CD4-positive, CD25-positive, alpha-beta regulatory T cell (primary cell): Measurements from ENCODE around the gene TBCEL. TPM values are rescaled to one million over a fixed set of nuclear protein-coding genes. Genes with fewer than 3 reads are reported as not detected.

Source experiments
- ATAC-seq, 2 donors: fragments of 150-1000 bp; cut with Tn5 transposase; one replicate each; pipeline ENCODE4 v1.10.0; 2021; ENCODE audit warnings: low read depth in 2 of 2, moderate number of reproducible peaks in 2 of 2, moderate library complexity in 1 of 2
- DNase-seq, 3 donors: peaks; one replicate each; pipeline versions ENCODE4 v3.0.0 to v3.0.0-alpha.2; 2012 to 2022; ENCODE audit warnings: mixed read lengths in 1 of 3
- H3K27ac ChIP-seq: one replicate; pipeline ENCODE4 v1.7.0; 2013; ENCODE audit warnings: mild to moderate bottlenecking, low read length; ENCODE audit not compliant: insufficient read depth, poor library complexity, severe bottlenecking
- H3K27me3 ChIP-seq: one replicate; pipeline ENCODE4 v1.7.0; 2013; ENCODE audit warnings: low read length; ENCODE audit not compliant: control insufficient read depth, insufficient read depth
- H3K36me3 ChIP-seq: one replicate; pipeline ENCODE4 v1.7.0; 2013; ENCODE audit warnings: mild to moderate bottlenecking, low read length, moderate library complexity; ENCODE audit not compliant: control insufficient read depth, insufficient read depth
- H3K4me1 ChIP-seq: 2 replicates; pipeline ENCODE4 v1.7.0; 2013; ENCODE audit warnings: mild to moderate bottlenecking, low read length; ENCODE audit not compliant: insufficient read depth, control insufficient read depth, poor library complexity, severe bottlenecking
- H3K4me3 ChIP-seq: one replicate; pipeline ENCODE4 v1.7.0; 2013; ENCODE audit warnings: low read depth, mild to moderate bottlenecking, low read length, moderate library complexity
- H3K9me3 ChIP-seq, 2 experiments: 1 replicate in 1 of 2; 2 replicates in 1 of 2; pipeline ENCODE4 v1.7.0; 2013; ENCODE audit warnings: low read length in 2 of 2, mild to moderate bottlenecking in 1 of 2, moderate library complexity in 1 of 2; ENCODE audit not compliant: control insufficient read depth in 2 of 2
- H3K27ac Mint-ChIP-seq, 3 donors: one replicate each; pipeline ENCODE4 v1.8.0; 2020 to 2022; ENCODE audit warnings: mild to moderate bottlenecking in 3 of 3, mixed read lengths in 3 of 3, moderate library complexity in 2 of 3
- H3K27me3 Mint-ChIP-seq: one replicate; pipeline ENCODE4 v1.8.0; 2022; ENCODE audit warnings: mild to moderate bottlenecking, mixed read lengths
- H3K36me3 Mint-ChIP-seq: one replicate; pipeline ENCODE4 v1.8.0; 2020; ENCODE audit warnings: mixed read lengths
- H3K4me1 Mint-ChIP-seq, 4 donors: one replicate each; pipeline ENCODE4 v1.8.0; 2020 to 2022; ENCODE audit warnings: mixed read lengths in 4 of 4, mild to moderate bottlenecking in 1 of 4
- H3K4me3 Mint-ChIP-seq, 4 donors: one replicate each; pipeline ENCODE4 v1.8.0; 2020 to 2022; ENCODE audit warnings: mild to moderate bottlenecking in 4 of 4, mixed read lengths in 4 of 4, moderate library complexity in 3 of 4
- H3K9me3 Mint-ChIP-seq, 7 donors: one replicate each; pipeline ENCODE4 v1.8.0; 2020 to 2022; ENCODE audit warnings: mixed read lengths in 7 of 7, mild to moderate bottlenecking in 3 of 7, moderate library complexity in 2 of 7
- polyA plus RNA-seq, 4 donors: library from polyadenylated mRNA; unstranded; fragments of 300-500 nt; fragmentation: Illumina TruSeq; gene quantifications; one replicate each; pipeline ENCODE4 v1.2.3, GENCODE V29; 2021
- total RNA-seq: library from RNA; stranded (reverse); gene quantifications from one replicate; pipeline ENCODE4 v1.2.3, GENCODE V29; 2022

The TBCEL gene
- total and polyA plus RNA-seq, 5 donors from 2014 or later = 2.3 to 15.9 (median 4.7) TPM

GRCh38 chr11:121055076-121055475 is 31.2 kb downstream of the TBCEL start:
- Mint-ChIP-seq H3K27me3 (no peaks in the 10 kb centered on the region), H3K4me1 (peaks cover 0 to 5% (median 1%) of the 10 kb centered on the region in 4 donors), H3K36me3 (peaks cover 49% of the 10 kb centered on the region), H3K27ac (no peak overlapping the region), H3K4me3 (no peak overlapping the region), H3K9me3 (no peaks in the 10 kb centered on the region)
- Histone ChIP-seq H3K4me3 (no peak overlapping the region), H3K27me3 (no peaks in the 10 kb centered on the region), H3K4me1 (no peaks in the 10 kb centered on the region), H3K9me3 (no peaks in the 10 kb centered on the region), H3K27ac (no peak overlapping the region), H3K36me3 (peaks cover 34% of the 10 kb centered on the region)
- ATAC-seq (no peak), DNase-seq (no peak)

GRCh38 chr11:121057922-121058321 is 34.0 kb downstream of the TBCEL start:
- H3K9me3 Mint-ChIP-seq = peaks cover 0 to 3% (median 0%) of the 10 kb centered on the region in 7 donors
- no peaks in the 10 kb centered on the region for H3K27me3 Mint-ChIP-seq
- DNase-seq (no peak), ATAC-seq (no peak)
- no peak overlapping the region for H3K4me3 ChIP-seq
- no peaks in the 10 kb centered on the region for H3K4me1 ChIP-seq
- H3K9me3 ChIP-seq = no peaks in the 10 kb centered on the region
- H3K4me1 Mint-ChIP-seq = peaks cover 0 to 5% (median 1%) of the 10 kb centered on the region in 4 donors
- H3K27ac ChIP-seq = no peak overlapping the region
- peaks cover 34% of the 10 kb centered on the region for H3K36me3 ChIP-seq
- H3K36me3 Mint-ChIP-seq = peaks cover 47% of the 10 kb centered on the region
- H3K4me3 Mint-ChIP-seq = no peak overlapping the region
- H3K27me3 ChIP-seq = no peaks in the 10 kb centered on the region
- no peak overlapping the region for H3K27ac Mint-ChIP-seq

GRCh38 chr11:121058941-121059340 is 35.0 kb downstream of the TBCEL start:
- no peak overlapping the region for H3K27ac ChIP-seq
- no peaks in the 10 kb centered on the region for H3K27me3 Mint-ChIP-seq
- H3K9me3 Mint-ChIP-seq = peaks cover 0 to 3% (median 0%) of the 10 kb centered on the region in 7 donors
- no peaks in the 10 kb centered on the region for H3K27me3 ChIP-seq
- no peaks in the 10 kb centered on the region for H3K4me1 ChIP-seq
- no peak for DNase-seq
- peaks cover 0 to 13% (median 1%) of the 10 kb centered on the region in 4 donors for H3K4me1 Mint-ChIP-seq
- no peak overlapping the region for H3K27ac Mint-ChIP-seq
- H3K9me3 ChIP-seq = no peaks in the 10 kb centered on the region
- peaks cover 26% of the 10 kb centered on the region for H3K36me3 ChIP-seq
- H3K4me3 Mint-ChIP-seq = no peak overlapping the region
- peaks cover 46% of the 10 kb centered on the region for H3K36me3 Mint-ChIP-seq
- ATAC-seq = no peak
- no peak overlapping the region for H3K4me3 ChIP-seq

GRCh38 chr11:121059605-121060004 is 35.7 kb downstream of the TBCEL start:
- H3K4me3 Mint-ChIP-seq = no peak overlapping the region
- H3K4me1 Mint-ChIP-seq = peaks cover 0 to 13% (median 1%) of the 10 kb centered on the region in 4 donors
- H3K9me3 ChIP-seq = no peaks in the 10 kb centered on the region
- peaks cover 24% of the 10 kb centered on the region for H3K36me3 ChIP-seq
- H3K27me3 ChIP-seq = no peaks in the 10 kb centered on the region
- H3K27me3 Mint-ChIP-seq = no peaks in the 10 kb centered on the region
- peaks cover 41% of the 10 kb centered on the region for H3K36me3 Mint-ChIP-seq
- no peak overlapping the region for H3K27ac ChIP-seq
- no peak for ATAC-seq
- H3K4me3 ChIP-seq = peak overlapping the region; percentile 2
- no peak overlapping the region for H3K27ac Mint-ChIP-seq
- H3K9me3 Mint-ChIP-seq = peaks cover 0 to 3% (median 0%) of the 10 kb centered on the region in 7 donors
- peak in 1 of 3 donors; percentile 72 for DNase-seq
- no peaks in the 10 kb centered on the region for H3K4me1 ChIP-seq

- H3K4me3 Mint-ChIP-seq = no peak overlapping the region
- H3K27me3 ChIP-seq = no peaks in the 10 kb centered on the region
- H3K9me3 ChIP-seq = no peaks in the 10 kb centered on the region
- H3K4me3 ChIP-seq = no peak overlapping the region
- peaks cover 0 to 13% (median 0%) of the 10 kb centered on the region in 4 donors for H3K4me1 Mint-ChIP-seq
- ATAC-seq (no peak), DNase-seq (peak in 1 of 3 donors; percentile 20)
- no peaks in the 10 kb centered on the region for H3K4me1 ChIP-seq
- no peak overlapping the region for H3K27ac ChIP-seq
- H3K36me3 ChIP-seq = peaks cover 7% of the 10 kb centered on the region
- H3K27ac Mint-ChIP-seq = peak overlapping the region in 1 of 3 donors; percentile 5
- peaks cover 44% of the 10 kb centered on the region for H3K36me3 Mint-ChIP-seq
- peaks cover 0 to 3% (median 0%) of the 10 kb centered on the region in 7 donors for H3K9me3 Mint-ChIP-seq
- no peaks in the 10 kb centered on the region for H3K27me3 Mint-ChIP-seq
Measured at GRCh38 chr11:121063728-121064127, 39.8 kb downstream of the TBCEL start.

GRCh38 chr11:121066623-121067022 is 42.7 kb downstream of the TBCEL start:
- Histone ChIP-seq H3K27ac (no peak overlapping the region), H3K4me1 (no peaks in the 10 kb centered on the region), H3K27me3 (no peaks in the 10 kb centered on the region), H3K9me3 (no peaks in the 10 kb centered on the region), H3K4me3 (no peak overlapping the region), H3K36me3 (peaks cover 7% of the 10 kb centered on the region)
- ATAC-seq (no peak), DNase-seq (no peak)
- Mint-ChIP-seq H3K27me3 (no peaks in the 10 kb centered on the region), H3K4me1 (peaks cover 0 to 18% (median under 1%) of the 10 kb centered on the region in 4 donors), H3K36me3 (peaks cover 60% of the 10 kb centered on the region), H3K27ac (no peak overlapping the region), H3K9me3 (peaks cover 0 to 8% (median 3%) of the 10 kb centered on the region in 7 donors), H3K4me3 (no peak overlapping the region)

- Histone ChIP-seq H3K9me3 (no peaks in the 10 kb centered on the region), H3K27ac (no peak overlapping the region), H3K4me1 (no peaks in the 10 kb centered on the region), H3K4me3 (no peak overlapping the region), H3K27me3 (no peaks in the 10 kb centered on the region), H3K36me3 (peaks cover 10% of the 10 kb centered on the region)
- no peaks in the 10 kb centered on the region for H3K27me3 Mint-ChIP-seq
- no peak overlapping the region for H3K4me3 Mint-ChIP-seq
- H3K36me3 Mint-ChIP-seq = peaks cover 60% of the 10 kb centered on the region
- ATAC-seq (no peak), DNase-seq (no peak)
- peaks cover 0 to 18% (median under 1%) of the 10 kb centered on the region in 4 donors for H3K4me1 Mint-ChIP-seq
- peaks cover 0 to 8% (median 3%) of the 10 kb centered on the region in 7 donors for H3K9me3 Mint-ChIP-seq
- no peak overlapping the region for H3K27ac Mint-ChIP-seq
Measured at GRCh38 chr11:121067026-121067425, 43.1 kb downstream of the TBCEL start.

GRCh38 chr11:121067453-121067852 is 43.6 kb downstream of the TBCEL start:
- H3K36me3 Mint-ChIP-seq = peaks cover 60% of the 10 kb centered on the region
- H3K4me3 Mint-ChIP-seq = no peak overlapping the region
- H3K4me1 Mint-ChIP-seq = peaks cover 0 to 18% (median under 1%) of the 10 kb centered on the region in 4 donors
- DNase-seq (no peak), ATAC-seq (no peak)
- no peak overlapping the region for H3K27ac Mint-ChIP-seq
- Histone ChIP-seq H3K4me3 (no peak overlapping the region), H3K27ac (no peak overlapping the region), H3K4me1 (no peaks in the 10 kb centered on the region), H3K27me3 (no peaks in the 10 kb centered on the region), H3K9me3 (no peaks in the 10 kb centered on the region), H3K36me3 (peaks cover 12% of the 10 kb centered on the region)
- H3K27me3 Mint-ChIP-seq = no peaks in the 10 kb centered on the region
- peaks cover 0 to 8% (median 3%) of the 10 kb centered on the region in 7 donors for H3K9me3 Mint-ChIP-seq
